MCF 10A (cell line): ENCODE measurements around the gene RBP4. TPM values are rescaled to one million over a fixed set of nuclear protein-coding genes. Genes with fewer than 3 reads are reported as not detected.

Experiments
- BruUV-seq: library from RNA; stranded (reverse); fragments of 400-500 nt; replicated peaks from 2 replicates; lab custom pipeline; 2021; lab: Mats Ljungman, UMichigan
- CTCF ChIA-PET: fragments of 300-600 bp; sonication (Branson Sonifier 250); formaldehyde crosslinking; extraction: SDS; loops from one replicate; lab custom pipeline; 2021; ENCODE audit warnings: antibody characterized with exemption, inconsistent platforms; lab: Yijun Ruan, JAX
- POLR2A ChIA-PET: fragments of 300-600, 350-650 bp; sonication (Branson Sonifier 250); formaldehyde crosslinking; extraction: SDS; loops from one replicate; lab custom pipeline; 2020; ENCODE audit warnings: antibody characterized with exemption, inconsistent platforms; lab: Yijun Ruan, JAX
- DNase-seq: peaks from one replicate; pipeline ENCODE4 v3.0.0-alpha.2; 2018; ENCODE audit not compliant: unreplicated experiment
- H3K27ac Mint-ChIP-seq: one replicate; pipeline ENCODE4 v1.8.0; 2022; ENCODE audit warnings: mild to moderate bottlenecking, low read depth, mixed read lengths; ENCODE audit not compliant: unreplicated experiment
- H3K27me3 Mint-ChIP-seq: one replicate; pipeline ENCODE4 v1.8.0; 2022; ENCODE audit warnings: mixed read lengths; ENCODE audit not compliant: insufficient read depth, unreplicated experiment
- H3K36me3 Mint-ChIP-seq: one replicate; pipeline ENCODE4 v1.8.0; 2022; ENCODE audit warnings: mild to moderate bottlenecking, moderate library complexity, mixed read lengths; ENCODE audit not compliant: insufficient read depth, unreplicated experiment
- H3K4me1 Mint-ChIP-seq: one replicate; pipeline ENCODE4 v1.8.0; 2022; ENCODE audit warnings: mixed read lengths; ENCODE audit not compliant: insufficient read depth, unreplicated experiment
- H3K4me3 Mint-ChIP-seq: one replicate; pipeline ENCODE4 v1.8.0; 2022; ENCODE audit warnings: mild to moderate bottlenecking, moderate library complexity, mixed read lengths; ENCODE audit not compliant: unreplicated experiment
- H3K9me3 Mint-ChIP-seq: one replicate; pipeline ENCODE4 v1.8.0; 2022; ENCODE audit warnings: mixed read lengths; ENCODE audit not compliant: unreplicated experiment
- CTCF ChIP-seq: fragments of 200-600 bp; IDR thresholded peaks from one replicate; pipeline ENCODE4 v1.8.0; 2022; ENCODE audit warnings: antibody characterized with exemption, mild to moderate bottlenecking; ENCODE audit not compliant: unreplicated experiment
- intact Hi-C: fragments of 100-400 bp; cut with micrococcal nuclease; formaldehyde crosslinking; loops from 2 replicates; pipeline ENCODE4 v1.14.1; 2022
- total RNA-seq: library from RNA; stranded (reverse); gene quantifications from 2 replicates; pipeline ENCODE4 v1.2.3, GENCODE V29; 2022

Gene RBP4
- total RNA-seq, 1 experiment from 2014 or later: not detected

GRCh38 chr10:93629647-93630305, 28.7 kb upstream of the RBP4 start:
- no peak for TF ChIP-seq CTCF
- H3K27me3 Mint-ChIP-seq: no peaks in the 10 kb centered on the region
- intact Hi-C loops: no loop called here
- BruUV-seq: no TSS peak
- CTCF ChIA-PET: no interaction called here
- POLR2A ChIA-PET: no interaction called here
- H3K36me3 Mint-ChIP-seq: no peaks in the 10 kb centered on the region
- H3K4me3 Mint-ChIP-seq: no peak overlapping the region
- no peak for DNase-seq
- H3K9me3 Mint-ChIP-seq: no peaks in the 10 kb centered on the region
- H3K27ac Mint-ChIP-seq: no peak overlapping the region
- H3K4me1 Mint-ChIP-seq: no peaks in the 10 kb centered on the region

- Mint-ChIP-seq H3K27ac (no peak overlapping the region), H3K4me1 (no peaks in the 10 kb centered on the region), H3K4me3 (no peak overlapping the region), H3K27me3 (no peaks in the 10 kb centered on the region), H3K9me3 (no peaks in the 10 kb centered on the region), H3K36me3 (no peaks in the 10 kb centered on the region)
- ChIA-PET POLR2A (no interaction called here), CTCF (no interaction called here)
- TF ChIP-seq CTCF: no peak
- DNase-seq: no peak
- intact Hi-C loops: no loop called here
- no TSS peak for BruUV-seq
Observed at GRCh38 chr10:93628858-93629257, 27.8 kb upstream of the RBP4 start.

- DNase-seq: no peak
- no peaks in the 10 kb centered on the region for H3K9me3 Mint-ChIP-seq
- intact Hi-C loops: no loop called here
- H3K36me3 Mint-ChIP-seq: no peaks in the 10 kb centered on the region
- POLR2A ChIA-PET: no interaction called here
- peaks cover 26% of the 10 kb centered on the region for H3K27me3 Mint-ChIP-seq
- no peak for TF ChIP-seq CTCF
- H3K4me1 Mint-ChIP-seq: no peaks in the 10 kb centered on the region
- no peak overlapping the region for H3K4me3 Mint-ChIP-seq
- no TSS peak for BruUV-seq
- no peak overlapping the region for H3K27ac Mint-ChIP-seq
- CTCF ChIA-PET: interaction anchor here (0.7 kb wide), 1 partner anchor 660 kb away, joined by 3 read pairs; no protein-coding TSS in a partner anchor
Observed at GRCh38 chr10:93622942-93623341, 21.9 kb upstream of the RBP4 start.

GRCh38 chr10:93620925-93621324, 19.9 kb upstream of the RBP4 start:
- CTCF ChIA-PET: no interaction called here
- peaks cover 26% of the 10 kb centered on the region for H3K27me3 Mint-ChIP-seq
- no peak overlapping the region for H3K27ac Mint-ChIP-seq
- H3K4me3 Mint-ChIP-seq: no peak overlapping the region
- POLR2A ChIA-PET: no interaction called here
- DNase-seq: no peak
- BruUV-seq: no TSS peak
- TF ChIP-seq CTCF: no peak
- intact Hi-C loops: no loop called here
- H3K36me3 Mint-ChIP-seq: no peaks in the 10 kb centered on the region
- no peaks in the 10 kb centered on the region for H3K9me3 Mint-ChIP-seq
- H3K4me1 Mint-ChIP-seq: no peaks in the 10 kb centered on the region
